ENCODE results near the gene SLC5A2.

GRCh38 chr16:31472709-31473203 is 10.2 kb upstream of the SLC5A2 start:
- TF ChIP-seq SIN3A (IDR thresholded peaks at IDR 0.05; ENCODE audit: borderline replicate concordance, insufficient read depth, low read length) (no peak), POLR2AphosphoS5 (IDR thresholded peaks at IDR 0.05; ENCODE audit: low read depth, low read length) (no peak), TAF1 (IDR thresholded peaks at IDR 0.05; ENCODE audit: borderline replicate concordance, insufficient read depth, low read length) (peak; percentile 35; the same call in 1 of the 2 replicates)
- TF ChIP-seq, protein P1, sequence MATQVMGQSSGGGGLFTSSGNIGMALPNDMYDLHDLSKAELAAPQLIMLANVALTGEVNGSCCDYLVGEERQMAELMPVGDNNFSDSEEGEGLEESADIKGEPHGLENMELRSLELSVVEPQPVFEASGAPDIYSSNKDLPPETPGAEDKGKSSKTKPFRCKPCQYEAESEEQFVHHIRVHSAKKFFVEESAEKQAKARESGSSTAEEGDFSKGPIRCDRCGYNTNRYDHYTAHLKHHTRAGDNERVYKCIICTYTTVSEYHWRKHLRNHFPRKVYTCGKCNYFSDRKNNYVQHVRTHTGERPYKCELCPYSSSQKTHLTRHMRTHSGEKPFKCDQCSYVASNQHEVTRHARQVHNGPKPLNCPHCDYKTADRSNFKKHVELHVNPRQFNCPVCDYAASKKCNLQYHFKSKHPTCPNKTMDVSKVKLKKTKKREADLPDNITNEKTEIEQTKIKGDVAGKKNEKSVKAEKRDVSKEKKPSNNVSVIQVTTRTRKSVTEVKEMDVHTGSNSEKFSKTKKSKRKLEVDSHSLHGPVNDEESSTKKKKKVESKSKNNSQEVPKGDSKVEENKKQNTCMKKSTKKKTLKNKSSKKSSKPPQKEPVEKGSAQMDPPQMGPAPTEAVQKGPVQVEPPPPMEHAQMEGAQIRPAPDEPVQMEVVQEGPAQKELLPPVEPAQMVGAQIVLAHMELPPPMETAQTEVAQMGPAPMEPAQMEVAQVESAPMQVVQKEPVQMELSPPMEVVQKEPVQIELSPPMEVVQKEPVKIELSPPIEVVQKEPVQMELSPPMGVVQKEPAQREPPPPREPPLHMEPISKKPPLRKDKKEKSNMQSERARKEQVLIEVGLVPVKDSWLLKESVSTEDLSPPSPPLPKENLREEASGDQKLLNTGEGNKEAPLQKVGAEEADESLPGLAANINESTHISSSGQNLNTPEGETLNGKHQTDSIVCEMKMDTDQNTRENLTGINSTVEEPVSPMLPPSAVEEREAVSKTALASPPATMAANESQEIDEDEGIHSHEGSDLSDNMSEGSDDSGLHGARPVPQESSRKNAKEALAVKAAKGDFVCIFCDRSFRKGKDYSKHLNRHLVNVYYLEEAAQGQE (IDR thresholded peaks at IDR 0.05; ENCODE audit: insufficient read depth in 1 of 2, low read depth in 2 of 2, low read length in 2 of 2): no peak

Data from PFSK-1 (cell line).